HUDEP-2 (cell line): ENCODE data around the gene SYT2.
"Not testable (repeated sequence)": the region's sequence is repeated elsewhere in the genome, so short reads cannot be mapped to it uniquely, and the experiment has no call there.

ENCODE experiments used
- DNase-seq, 76 experiments: peaks; one replicate each; lab custom pipeline; 2025; ENCODE audit not compliant: unreplicated experiment in 76 of 76; lab: John Stamatoyannopoulos, UW

SYT2 gene

DNA sequence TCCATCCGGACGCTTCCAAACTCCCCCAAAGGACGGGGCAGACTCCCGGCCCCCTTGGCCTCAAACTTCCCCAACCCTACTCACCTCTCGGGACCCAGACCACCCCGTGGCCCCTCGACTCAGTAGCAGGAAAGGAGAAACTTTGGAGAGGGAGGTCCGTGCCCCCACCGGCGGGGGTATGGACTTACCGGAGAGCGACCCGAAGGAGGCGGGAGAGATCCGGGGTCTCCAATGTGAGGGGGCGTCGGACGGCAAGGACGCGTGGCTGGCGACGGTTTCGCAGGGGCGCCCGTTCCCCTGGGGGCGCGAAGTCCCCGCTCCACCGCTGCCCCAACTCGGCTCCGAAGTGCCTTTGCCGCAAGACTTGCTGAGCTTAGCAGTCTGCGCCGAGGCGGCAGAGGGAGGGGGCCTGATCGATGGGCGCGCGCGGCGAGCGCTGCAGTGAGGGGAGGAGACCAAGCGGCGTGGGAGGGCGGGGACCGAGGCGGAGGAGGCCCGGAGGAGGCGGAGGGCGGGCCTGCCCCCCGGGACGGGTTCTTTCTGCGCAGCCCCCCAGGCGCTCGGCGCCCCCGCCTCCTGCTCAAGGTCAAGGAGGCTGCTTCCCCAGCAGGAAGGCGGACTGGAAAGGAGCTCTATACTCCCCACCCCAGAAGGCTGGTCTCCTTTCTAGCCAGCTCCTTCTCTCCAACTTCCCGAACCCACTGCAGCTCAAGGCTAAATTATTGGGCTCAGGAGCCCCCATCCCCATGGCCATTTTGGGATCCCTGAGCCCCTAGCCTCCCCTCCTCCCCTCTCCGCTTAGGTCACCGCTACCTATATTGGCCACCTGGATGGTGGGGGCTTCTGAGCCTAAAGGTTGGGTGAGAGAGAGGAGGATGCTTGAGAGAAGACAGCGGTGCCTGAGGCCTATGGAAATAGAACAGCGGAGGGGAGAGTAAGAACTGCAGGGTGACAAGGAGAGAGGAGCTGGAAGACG, at the start of gene SYT2:
Gene SYT2 (minus strand): TSS at position 385 of the 976 bp plus-strand sequence. CDS start 104,682 bp downstream, outside the sequence.
- peak in 7 of 76 experiments; percentile 3 to 27 (median 5) for DNase-seq

GRCh38 chr1:202756391-202756790, 46.1 kb upstream of the SYT2 start:
- no peak for DNase-seq

GRCh38 chr1:202754293-202754692, 44.0 kb upstream of the SYT2 start:
- DNase-seq = no peak

DNA sequence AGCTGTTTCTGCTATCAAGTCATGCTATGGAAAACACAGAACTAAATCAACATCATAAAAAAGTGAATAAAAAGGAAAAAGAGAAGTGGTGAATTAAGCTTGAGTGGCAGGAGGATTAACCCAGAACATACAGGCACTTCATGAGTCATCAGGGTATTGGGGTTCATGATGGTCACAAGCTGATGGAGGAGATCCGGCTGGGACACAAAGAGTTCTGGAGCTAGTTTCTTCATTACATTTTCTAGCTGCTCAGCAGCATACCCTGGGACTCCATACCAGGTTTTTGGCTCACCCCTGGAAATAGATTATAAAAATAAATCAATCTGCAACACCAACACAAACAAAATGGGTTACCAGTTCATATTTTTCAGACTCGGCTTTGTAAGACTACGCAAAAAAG, 42.5 kb upstream of the SYT2 start:
- no peak for DNase-seq

GRCh38 chr1:202750761-202751160, 40.5 kb upstream of the SYT2 start:
- no peak for DNase-seq

DNA sequence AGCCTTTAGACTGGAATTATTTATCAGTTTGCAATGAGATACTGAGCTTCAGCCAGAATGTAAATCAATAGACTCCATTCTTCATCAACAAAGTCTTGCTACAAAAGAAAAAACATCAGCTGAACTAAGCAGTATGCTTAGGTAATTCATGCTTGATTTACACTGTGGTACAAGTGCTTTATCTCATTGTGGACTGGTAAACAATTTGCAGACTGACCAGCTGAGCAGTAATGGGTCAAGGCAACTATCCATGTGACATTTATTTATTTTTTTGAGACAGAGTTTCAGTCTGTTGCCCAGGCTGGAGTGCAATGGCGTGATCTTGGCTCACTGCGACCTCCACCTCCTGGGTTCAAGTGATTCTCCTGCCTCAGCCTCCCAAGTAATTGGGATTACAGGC, 39.8 kb upstream of the SYT2 start:
- no peak for DNase-seq

DNA sequence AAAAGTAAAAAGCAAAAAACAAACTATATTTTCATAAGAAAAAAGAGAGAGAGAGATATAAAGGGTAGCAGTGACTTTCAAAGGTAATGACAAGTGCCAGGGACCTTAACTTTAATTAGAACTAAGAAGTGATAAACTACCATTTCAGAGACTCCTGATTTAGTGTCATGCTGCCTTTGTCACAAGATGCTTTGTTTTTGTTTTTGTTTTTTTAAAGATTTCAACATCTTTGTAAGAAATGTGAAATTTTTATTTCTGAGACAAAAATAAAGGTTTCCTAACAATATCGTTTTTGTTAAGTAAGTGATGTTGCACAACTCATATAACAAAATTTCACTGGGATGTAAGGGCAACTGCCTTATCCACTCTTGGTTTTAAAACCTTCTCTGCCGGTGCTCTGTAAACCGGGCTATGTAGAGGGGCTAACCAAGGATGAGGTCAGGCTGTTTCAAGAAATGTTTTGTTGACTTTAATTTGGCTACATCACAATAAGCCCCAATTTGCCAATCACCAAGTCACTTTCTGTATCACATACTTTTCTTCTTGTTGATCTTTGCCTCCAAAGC, 35.2 kb upstream of the SYT2 start:
- no peak for DNase-seq

DNA sequence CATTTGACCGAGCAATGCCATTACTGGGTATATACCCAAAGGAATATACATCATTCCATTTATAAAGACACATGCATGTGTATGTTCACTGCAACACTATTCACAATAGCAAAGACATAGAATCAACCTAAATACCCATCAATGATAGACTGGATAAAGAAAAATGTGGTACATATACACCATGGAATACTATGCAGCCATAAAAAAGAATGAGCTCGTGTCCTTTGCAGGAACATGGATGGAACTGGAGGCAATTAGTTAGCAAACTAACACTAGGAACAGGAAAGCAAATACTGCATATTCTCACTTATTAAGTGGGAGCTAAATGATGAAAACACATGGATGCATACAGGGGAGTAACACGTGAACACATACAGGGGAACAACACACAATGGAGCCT, 34.5 kb upstream of the SYT2 start:
- not testable (repeated sequence) for DNase-seq

GRCh38 chr1:202742496-202742895, 32.2 kb upstream of the SYT2 start:
- DNase-seq = no peak

GRCh38 chr1:202733251-202733650, 23.0 kb upstream of the SYT2 start:
- DNase-seq = no peak

DNA sequence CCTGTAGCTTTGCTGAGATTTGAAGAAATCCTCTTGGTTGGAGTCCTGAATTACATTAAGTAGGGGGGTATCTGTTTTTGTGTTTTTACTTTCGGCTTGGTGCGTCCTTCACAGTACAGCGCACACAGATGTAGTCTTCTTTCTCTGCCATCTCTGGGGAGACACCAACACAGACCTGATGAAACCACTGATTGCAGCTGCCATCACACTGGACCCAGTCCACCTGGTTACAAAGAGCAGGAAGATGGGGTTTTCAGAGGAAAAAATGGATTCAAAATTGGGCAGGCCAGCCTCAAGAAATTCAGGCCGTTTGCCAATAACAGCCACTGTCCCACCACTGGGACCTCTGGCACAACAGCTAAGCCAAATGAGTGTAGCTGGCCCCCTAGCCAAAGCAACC, 18.7 kb upstream of the SYT2 start:
- DNase-seq = no peak

DNA sequence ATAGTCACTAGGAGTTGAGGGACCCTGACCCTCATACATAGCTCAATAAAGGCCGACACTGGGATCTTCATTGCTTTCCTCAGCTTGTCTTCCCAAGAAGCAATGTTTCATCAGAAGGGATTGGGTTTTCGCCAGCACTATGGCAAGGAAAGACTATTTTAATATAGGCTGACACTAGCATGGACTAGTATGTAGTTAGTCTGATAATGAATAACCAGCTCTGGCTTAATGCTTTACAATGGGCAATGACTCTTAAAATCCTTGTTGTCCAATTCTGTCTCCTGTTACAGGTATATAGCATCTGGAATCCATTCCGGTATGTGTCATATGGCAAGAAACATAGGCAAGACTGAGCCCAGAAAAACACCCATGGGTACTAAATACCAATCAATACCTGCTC, 15.3 kb upstream of the SYT2 start:
- no peak for DNase-seq

GRCh38 chr1:202723708-202724107, 13.5 kb upstream of the SYT2 start:
- no peak for DNase-seq

DNA sequence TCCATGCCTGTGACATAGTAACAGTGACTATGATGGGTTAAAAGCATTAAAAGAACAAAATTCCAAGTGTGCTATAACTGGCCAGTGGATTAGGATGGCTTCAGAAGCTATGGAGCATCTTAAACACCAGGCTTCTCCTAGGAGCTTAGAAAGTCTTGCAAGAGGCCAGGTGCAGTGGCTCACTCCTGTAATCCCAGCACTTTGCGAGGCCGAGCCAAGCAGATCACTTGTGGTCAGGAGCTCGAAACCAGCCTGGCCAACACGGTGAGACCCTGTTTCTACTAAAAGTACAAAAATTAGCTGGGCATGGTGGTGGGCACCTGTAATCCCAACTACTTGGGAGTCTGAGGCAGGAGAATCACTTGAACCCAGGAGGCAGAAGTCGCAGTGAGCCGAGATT, 12.8 kb upstream of the SYT2 start:
- DNase-seq = not testable (repeated sequence)

- no peak for DNase-seq
Observed at GRCh38 chr1:202716654-202717053, 6.4 kb upstream of the SYT2 start.

- not testable (repeated sequence) for DNase-seq
Observed at GRCh38 chr1:202714202-202714601, 3.9 kb upstream of the SYT2 start.

DNA sequence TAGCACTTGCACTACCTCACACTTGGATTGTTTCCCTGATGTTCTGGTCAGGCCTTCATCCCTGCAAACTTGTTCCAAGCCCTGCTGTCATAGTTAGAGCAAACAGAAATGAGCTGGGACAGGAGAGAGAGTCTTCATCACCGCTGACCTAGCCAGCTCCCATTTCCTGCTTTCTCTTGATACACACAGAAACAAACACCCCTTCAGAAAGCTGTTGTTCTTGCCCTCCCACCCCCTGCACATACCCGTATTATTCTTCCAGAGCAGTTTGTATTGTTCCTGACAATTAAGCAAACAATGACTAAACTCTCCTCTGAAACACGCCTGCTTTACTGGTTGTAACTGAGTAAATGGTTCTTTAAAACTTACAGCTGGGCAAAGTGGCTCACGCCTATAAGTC, 2.9 kb upstream of the SYT2 start:
- no peak for DNase-seq

- no peak for DNase-seq
Observed at GRCh38 chr1:202711949-202712635, 1.8 kb upstream of the SYT2 start.

- DNase-seq = no peak
Observed at GRCh38 chr1:202709276-202710041, 795 bp downstream of the SYT2 start.

- DNase-seq = no peak
Observed at GRCh38 chr1:202708456-202709275, 1.6 kb downstream of the SYT2 start.
